Non-pigmented ciliary epithelial cell (primary cell): ENCODE results near the gene RNF39.
A peak's percentile ranks its signal among the peaks of the same experiment; 100 is the strongest.
"Not testable (repeated sequence)": the region's sequence is repeated elsewhere in the genome, so short reads cannot be mapped to it uniquely, and the experiment has no call there.

ENCODE experiments used
- DNase-seq: peaks from one replicate; pipeline ENCODE4 v3.0.0-alpha.2; 2010; ENCODE audit warnings: low read depth

The RNF39 gene, protein sequence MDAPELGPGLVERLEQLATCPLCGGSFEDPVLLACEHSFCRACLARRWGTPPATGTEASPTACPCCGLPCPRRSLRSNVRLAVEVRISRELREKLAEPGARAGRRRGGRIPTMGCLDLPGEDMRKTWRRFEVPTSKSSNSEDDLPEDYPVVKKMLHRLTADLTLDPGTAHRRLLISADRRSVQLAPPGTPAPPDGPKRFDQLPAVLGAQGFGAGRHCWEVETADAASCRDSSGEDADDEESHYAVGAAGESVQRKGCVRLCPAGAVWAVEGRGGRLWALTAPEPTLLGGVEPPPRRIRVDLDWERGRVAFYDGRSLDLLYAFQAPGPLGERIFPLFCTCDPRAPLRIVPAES

DNA sequence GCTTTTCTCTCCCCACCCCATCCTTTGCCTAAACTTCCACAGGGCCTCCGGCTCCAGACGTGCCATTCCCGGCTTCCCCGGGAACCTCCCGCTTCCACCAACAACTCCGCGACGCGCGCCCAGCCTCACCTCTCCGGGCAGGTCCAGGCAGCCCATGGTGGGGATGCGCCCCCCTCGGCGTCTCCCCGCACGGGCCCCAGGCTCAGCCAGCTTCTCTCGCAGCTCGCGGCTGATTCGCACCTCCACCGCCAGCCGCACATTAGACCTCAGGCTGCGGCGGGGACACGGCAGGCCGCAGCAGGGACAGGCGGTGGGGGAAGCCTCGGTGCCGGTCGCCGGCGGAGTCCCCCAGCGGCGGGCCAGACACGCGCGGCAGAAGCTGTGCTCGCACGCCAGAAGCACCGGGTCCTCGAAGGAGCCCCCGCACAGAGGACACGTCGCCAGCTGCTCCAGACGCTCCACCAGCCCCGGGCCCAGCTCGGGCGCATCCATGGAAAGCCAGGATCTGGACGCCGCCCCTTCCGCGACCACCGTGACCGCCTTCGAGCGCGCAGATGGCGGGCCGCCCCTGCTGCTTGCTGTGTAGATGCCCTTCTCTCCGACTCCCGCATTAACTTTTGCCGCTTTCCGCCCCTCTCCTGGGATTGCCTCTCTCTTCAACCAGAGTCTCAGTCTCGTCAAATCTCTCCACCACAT, at the start of gene RNF39:
RNF39 (minus strand) TSS at position 676 of the 696 bp plus-strand sequence; CDS start at position 492, 184 bp downstream.
- no peak for DNase-seq

DNA sequence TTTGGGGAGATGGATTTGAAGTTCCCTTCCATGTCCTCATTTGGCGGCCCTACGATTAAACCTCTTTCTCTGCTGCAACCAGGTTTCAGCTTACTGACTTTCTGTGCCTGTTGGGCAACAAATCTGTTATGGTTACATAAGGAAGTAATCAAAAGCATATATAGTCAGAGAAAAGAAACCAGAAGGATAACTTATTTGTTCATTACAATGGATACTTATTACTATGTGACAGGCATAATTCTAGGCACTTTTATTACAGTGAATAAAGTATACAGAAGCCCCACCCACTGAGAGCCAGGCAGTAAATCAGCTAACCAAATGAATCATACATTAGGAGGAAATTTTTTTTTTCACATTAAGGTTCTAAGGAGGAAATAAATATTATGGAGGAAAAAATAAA, 46.9 kb upstream of the RNF39 start:
- DNase-seq, result no peak

DNA sequence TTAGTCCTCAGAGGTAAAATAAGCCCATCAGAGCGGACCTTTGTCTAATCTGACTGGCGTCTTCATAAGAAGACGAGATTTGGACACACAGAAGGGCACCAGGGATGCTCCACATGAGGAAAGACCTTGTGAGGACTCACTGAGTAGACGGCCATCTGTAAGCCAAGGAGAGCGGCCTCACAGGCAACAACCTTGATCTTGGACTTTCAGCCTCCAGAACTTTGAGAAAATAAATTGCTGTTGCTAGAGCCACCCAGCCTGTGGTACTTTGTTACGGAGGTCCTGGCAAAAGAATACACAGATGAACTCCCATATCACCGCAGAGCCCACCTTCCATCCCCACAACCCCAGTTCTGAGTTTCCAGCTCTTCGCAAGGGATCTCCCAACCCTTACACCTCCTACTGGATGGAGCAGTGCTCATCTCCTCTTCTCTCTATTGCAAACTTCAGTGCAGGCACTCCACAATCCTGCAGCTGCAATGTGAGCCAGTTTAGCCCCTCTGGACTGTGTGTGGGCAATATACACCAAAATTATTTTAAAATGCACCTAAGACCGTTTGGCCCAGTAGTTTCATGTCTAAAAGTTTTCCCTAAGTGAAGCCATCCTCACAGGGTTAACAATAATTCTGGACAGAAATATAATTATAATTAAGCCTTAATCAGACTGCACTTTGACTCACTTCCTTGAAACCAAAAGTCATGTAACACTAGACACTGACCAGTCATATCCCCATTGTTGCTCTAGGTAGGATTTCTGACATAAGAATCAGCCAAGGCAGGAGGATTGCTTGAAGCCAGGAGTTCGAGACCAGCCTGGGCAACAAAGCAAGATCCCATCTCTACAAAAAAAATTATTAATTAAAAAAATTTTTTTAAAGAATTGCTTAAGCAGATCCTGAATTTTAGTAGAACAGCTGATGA, 46.1 kb upstream of the RNF39 start:
- no peak for DNase-seq

DNA sequence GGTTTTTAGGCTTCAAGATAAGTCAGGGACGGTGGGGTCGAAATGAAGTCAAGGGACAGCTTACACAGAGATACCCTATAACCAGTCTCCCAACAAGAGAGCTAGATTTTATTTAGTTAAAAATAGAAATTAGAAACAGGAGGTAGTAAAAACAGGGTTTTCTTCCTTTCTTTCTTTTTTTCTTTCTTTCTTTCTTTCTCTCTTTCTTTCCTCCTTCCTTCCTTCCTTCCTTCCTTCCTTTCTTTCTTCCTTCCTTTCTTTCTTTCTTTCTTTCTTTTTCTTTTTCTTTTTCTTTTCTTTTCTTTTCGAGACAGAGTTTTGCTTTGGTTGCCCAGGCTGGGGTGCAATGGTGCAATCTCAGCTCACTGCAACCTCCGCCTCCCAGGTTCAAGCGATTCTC, 43.1 kb upstream of the RNF39 start:
- not testable (repeated sequence) for DNase-seq

DNA sequence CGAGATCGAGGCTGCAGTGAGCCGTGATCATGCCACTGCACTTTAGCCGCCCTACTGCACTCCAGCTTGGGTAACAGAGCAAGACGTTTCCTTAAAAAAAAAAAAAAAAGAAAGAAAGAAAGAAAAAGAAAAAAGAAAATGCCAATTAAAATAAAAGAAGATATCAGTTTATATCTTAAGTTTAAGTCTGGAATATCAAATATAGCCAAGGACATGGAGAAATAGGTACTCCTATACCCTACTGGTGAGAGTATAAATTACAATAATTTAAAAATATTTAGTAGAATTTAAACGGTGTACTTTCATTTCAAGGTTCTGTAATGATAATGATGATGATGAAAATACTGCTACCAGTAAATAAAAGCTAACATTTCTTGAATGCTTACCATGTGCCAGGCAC, 41.2 kb upstream of the RNF39 start:
- no peak for DNase-seq

DNA sequence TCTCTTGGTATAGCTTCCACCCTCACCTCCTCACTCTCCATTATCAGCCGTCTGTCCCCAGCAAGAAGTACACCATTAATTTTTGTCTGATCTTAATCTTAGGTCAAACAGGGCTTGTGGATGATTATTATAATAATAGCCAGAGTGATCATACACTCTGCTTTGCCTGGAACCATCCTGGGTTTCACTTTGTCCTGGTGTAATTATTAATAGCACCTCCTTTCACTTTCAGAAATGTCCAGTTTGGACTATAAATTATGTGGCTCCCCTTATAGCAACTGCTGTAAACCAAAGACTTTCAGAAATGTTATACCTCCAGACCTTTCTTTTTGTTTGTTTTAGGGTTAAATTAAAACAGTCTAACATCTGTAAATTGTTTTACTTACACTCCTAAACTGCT, 38.3 kb upstream of the RNF39 start:
- no peak for DNase-seq

DNA sequence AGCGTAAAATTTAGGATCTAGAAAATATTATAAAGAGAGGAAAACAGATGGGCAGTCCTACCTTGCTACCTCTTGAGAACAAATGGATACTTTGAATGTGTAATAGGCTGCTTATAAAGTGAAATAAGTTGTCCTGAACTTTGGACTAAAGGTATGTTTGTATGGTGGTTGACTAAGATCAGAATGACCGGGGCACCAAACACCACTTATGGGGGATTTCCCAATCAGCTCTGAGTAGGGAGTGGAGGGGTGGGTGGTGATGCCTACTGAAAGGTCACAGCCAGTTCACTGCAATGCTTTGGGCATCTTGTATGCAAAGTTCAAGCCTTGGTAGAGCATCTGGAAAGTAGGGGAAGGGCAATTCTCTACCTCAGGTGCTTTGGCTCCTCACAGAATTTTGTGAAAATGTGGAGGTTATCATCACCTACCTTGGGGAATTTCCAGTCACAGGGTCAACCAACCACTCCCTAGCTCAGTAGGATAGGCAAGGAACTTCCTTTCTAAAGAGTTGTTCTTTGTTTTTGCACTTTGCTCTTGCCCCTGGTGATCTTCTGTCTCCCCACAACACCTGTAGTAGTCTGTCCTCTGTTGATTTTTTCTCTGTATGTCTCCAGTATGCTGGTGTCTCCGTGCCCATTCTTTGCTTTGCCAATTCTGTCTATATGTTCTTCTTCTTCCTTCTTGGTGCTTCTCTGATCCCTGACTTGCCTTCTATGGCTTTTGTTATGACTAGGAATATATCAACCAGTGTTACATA, 37.6 kb upstream of the RNF39 start, which contains the start of gene TRIM31:
TRIM31 (minus strand) TSS at position 88 of the 757 bp plus-strand sequence. CDS start 285 bp downstream, outside the sequence.
- DNase-seq, result no peak

DNA sequence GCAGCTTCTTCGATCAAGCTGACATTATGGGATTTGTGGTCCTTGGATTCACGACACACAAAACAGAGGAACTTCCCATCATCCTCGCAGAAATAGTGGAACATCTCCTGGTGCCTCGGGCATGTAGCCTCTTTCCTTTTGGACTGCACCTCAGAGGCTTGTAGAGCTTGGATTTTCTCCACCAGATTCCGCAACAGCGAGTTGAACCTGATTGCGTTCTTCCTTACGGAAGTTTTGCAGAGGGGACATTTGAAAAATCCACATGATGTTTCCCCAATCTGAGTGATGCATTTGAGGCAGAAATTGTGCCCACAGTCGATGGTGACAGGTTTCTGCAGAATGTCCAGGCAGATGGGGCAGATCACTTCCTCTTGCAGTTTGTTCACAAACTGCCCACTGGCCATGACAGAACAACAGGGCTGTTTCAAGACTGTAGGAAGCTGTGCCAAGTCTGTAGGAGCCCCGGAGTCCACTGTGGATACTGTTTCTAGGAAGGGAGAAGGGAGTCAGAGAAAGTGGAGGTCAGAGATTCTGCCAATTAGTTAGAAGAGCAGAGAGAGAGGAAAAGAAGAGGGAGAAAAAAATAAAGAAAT, 36.9 kb upstream of the RNF39 start:
- DNase-seq, result no peak

DNA sequence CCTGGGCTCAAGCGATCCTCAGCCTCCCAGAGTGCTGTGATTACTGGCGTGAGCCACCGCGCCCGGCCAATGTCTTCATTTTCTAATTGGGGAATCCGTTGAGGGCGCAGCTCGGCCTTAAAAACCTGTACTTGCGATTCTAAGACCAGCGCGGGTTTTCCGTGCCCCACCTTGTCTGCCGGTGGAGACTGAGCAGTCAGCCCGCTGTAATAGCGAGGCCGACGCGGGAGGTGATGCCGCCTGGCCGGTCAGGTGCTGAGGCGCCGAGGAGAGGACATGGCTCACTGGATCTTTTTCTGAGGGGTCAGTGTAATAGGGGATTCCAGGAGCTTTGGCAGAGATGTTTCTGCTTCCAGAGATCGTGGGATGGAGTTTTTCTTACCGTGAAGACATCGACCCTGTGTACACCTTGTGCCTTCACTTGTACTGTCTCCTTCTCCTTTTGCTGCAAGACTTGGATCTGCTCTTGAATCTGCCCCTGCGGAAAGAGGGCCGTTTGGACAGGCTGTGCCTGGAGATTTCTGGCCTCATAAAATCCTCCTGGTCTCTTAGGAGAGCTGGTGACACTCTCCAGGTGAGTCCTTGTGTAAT, 35.8 kb upstream of the RNF39 start:
- no peak for DNase-seq

DNA sequence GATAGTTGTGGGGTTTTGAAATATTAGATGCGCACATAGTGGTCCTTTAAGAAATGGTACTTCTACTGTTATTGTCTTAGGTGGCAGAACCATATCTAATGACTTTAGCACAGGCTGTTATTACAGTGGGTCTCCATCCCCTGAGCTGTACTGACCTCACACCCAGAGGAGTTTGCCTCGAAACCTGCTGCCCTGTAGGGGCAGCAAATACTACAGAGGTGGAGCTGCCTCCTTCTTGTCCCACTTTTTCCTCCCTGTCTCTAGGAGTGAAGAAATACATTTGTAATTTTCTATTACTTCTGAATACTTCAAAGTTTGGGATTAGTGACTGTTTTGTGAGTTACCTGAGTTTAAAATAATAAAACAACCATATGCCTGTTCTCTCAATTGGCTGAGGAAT, 29.1 kb upstream of the RNF39 start:
- no peak for DNase-seq

DNA sequence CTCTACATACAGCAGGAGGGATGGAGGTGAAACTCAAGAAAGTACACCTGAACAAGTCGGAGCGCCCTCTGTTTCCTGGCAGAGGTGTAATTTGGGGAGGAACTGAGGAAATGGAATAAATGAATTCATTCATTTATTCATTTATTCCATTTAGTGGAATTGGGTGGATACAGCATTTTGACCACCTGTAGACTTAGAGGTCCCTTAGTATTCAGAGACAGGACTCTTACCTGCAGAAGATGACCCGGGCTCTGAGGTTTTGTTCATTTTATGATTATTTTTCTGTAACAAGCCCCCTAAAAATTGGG, 28.3 kb upstream of the RNF39 start:
- DNase-seq, result no peak

DNA sequence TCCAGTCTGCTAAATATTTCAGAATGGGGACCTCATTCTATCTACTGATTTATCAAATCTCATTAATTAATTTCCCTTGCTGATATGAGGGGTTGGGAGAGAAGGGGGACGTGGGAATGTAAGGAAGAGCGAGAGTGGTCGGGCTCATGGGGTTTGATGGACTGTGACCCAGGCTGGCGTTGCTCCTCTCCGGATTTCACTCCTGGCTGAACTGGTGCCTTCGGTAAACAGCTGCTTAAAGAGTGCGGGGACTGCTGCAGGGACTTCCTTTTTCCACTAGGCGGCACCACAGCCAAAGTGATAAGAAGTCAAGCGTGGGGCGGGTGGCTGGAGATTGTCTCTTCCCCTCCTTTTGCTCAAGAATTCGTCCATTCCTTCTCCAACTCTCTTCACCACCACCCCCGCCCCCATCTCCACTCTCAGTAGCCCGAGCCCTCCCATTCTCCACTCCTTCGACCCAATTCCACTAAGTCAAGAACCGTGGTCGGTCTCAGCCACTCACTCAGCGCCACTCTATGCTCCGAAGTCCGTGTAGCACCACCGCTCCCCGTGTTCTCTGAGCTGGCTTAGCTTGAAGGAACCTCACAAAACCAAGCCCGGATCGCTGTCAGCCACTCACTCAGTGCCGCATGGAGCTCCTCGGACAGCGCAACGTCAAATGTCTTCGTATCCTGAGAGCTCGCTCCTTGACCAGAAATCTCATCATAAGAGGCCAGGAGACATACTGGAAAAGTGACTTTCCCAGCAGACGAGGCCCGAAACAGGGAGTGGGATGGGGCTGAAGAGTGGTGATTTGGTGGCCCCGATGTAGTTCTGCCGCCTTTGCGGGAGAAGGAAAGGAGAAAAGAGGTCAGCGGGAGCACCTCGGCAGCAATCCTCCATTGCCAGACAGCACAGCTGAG, 27.7 kb upstream of the RNF39 start:
- peak; percentile 23 for DNase-seq

DNA sequence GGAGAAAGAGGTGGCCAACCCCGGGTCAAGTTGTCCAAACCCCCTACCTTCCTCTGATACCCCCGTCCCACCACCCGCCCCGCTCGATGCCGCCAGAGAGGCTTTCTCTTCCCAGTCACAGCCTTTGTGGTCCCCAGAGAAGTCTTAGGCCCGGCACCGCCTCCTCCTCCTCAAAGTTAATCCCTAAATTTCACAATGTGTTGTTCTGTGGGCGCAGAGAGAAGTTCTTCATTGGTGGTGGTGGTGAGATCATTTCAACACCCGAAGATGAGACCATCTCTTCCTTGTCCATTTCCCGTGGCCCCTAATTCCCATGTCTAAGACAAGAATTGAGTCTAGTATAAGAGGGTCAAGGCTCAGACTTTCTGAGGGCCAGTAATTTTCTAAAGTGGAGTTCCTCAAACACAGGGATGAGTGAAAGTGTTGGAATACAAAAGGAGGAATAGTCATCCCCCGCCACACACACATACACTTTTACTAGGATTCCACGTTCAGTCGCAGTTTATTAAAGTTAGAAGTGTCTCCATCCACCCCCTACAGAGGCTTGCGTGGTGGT, 26.9 kb upstream of the RNF39 start:
- no peak for DNase-seq

DNA sequence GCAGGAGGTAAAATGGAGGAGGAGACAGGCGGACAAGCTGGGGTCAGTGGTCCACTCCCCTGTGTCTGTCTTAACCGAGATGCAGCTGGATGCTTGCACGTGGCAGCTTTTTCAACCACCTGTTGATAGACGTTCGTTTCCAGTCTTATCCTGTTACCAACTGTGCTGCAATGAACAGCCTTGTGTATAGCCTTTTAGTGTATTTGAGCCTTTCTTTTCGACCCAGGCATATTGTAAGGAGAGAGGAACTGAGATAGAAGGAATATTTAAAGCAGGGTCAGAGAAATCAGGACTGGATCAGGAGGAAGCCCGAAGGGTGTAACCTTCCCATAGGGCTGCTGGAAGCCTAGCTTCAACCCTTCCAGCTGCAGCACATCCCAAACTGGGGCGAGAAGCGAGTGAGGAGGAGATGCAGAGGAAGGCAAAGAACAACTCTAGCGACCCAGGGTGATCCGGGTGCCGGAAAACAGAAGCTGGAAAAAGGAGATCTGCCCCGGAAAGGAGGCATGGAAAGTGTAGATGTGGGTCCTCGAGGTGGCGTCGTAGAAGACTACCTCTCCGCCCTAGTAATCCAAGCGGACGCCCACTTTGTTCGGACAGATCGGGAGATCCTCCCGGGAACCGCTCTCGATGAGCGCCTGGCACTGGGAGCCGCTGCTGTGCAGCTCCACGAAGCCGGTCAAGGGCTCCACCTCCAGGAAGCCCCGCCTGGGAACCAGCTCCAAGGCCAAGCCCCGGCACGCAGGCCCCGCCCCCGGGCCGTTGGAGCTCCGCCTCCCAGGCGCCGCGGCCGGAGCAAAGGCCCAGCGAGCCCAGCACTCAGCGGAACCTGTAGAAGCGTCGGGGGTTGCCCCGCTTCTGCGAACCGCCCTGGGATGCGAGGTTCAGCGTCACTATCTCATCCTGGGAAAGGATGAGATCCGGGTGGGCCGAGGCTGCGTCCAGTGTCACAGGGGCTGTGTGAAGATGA, 26.2 kb upstream of the RNF39 start:
- DNase-seq, result peak; percentile 31

DNA sequence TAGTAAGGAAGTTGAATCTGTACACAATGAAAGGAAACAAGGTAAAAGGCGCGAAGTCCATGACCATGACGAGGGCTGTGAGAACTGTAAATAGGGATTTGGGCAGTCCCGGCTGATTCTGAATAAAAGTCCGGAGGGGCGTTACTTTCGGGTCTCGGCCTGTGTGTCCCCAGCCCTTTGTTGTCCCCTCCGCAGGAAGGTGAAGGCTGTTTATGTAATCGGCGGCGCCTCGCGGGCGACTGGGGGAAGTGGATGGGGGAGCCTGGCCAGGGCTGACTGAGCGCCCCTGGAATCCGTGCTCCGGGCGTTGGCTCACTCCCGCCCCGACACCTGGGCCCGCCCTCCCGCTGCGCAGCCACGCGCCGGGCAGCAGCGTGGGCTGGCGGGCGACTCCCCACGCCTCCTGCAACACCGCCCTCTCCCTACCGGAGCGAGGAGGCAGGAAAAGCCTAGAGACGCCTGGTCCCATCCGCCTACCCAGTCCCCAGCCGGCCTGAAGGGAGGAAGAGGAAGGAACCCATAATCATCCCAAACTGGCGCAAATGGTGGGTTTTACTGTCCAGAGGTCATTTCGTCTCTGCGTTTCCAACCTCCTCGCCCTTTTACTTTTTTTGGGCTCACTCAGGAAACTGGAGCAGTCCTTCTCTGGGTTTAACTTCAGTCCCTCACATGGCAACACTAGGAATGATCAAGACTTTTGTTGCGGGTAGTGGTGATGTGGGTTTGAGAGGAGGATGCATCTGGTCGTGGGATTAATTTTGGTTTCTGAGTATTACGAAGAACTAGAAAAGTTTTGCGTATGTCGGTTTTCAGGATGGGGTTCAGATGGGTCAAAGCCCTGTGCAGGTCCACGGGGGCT, 25.2 kb upstream of the RNF39 start:
- DNase-seq, result no peak

DNA sequence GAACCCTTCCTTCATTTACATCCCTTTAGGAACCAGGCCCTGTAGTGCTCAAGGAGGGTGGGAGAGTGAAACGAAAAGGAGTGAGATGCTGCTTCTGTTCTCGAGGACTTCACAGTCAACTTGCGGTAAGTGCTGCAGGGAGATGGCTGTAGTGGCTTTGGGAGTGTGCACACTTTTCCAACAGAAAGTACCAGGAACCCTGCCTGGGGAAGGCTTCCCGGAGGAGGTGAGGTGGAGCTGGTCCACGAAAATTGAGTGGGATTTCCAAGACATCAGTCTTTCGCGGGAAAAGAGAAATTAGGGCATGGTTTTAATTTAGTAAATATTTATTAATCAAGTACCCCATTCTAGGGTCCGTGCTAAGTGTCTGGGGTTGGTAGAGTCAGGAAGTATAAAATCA, 24.6 kb upstream of the RNF39 start:
- DNase-seq, result no peak
